Choroid plexus epithelial cell (primary cell): Measurements from ENCODE around the gene COL17A1.

ENCODE experiments used
- DNase-seq: peaks from one replicate; pipeline ENCODE4 v3.0.0-alpha.2; 2010; ENCODE audit warnings: low read depth
- H3K4me3 ChIP-seq: 2 replicates; pipeline ENCODE4 v1.5.1; 2011; ENCODE audit warnings: low read depth, mild to moderate bottlenecking, control low read depth, low read length, moderate library complexity
- CTCF ChIP-seq: conservative IDR thresholded peaks from 2 replicates; pipeline ENCODE4 v1.5.1; 2011; ENCODE audit warnings: low read depth, mild to moderate bottlenecking, control low read depth, inconsistent platforms, low read length, moderate library complexity

The COL17A1 gene

DNA sequence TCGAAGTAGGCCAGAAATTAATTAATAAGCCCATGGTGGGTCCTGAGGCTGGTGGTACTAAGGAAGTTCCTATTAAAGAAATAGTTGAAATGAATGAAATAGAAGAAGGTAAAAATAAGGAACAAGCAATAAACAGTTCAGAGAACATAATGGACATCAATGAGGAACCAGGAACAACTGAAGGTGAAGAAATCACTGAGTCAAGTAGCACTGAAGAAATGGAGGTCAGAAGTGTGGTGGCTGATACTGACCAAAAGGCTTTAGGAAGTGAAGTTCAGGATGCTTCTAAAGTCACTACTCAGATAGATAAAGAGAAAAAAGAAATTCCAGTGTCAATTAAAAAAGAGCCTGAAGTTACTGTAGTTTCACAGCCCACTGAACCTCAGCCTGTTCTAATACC, 82.8 kb downstream of the COL17A1 start:
- TF ChIP-seq CTCF: no peak
- no peak overlapping the region for H3K4me3 ChIP-seq
- no peak for DNase-seq

- TF ChIP-seq CTCF: no peak
Observed at GRCh38 chr10:103998805-103999204, 86.9 kb downstream of the COL17A1 start.

GRCh38 chr10:103995134-103995533, 90.5 kb downstream of the COL17A1 start:
- TF ChIP-seq CTCF: no peak
- DNase-seq: no peak
- H3K4me3 ChIP-seq: no peak overlapping the region

More at GRCh38 chr10:103998805-103999204, 86.9 kb downstream of the COL17A1 start:
- H3K4me3 ChIP-seq: no peak overlapping the region
- DNase-seq: no peak

- DNase-seq: no peak
- H3K4me3 ChIP-seq: no peak overlapping the region
- no peak for TF ChIP-seq CTCF
Observed at GRCh38 chr10:103991393-103992128, 94.1 kb downstream of the COL17A1 start.

- no peak overlapping the region for H3K4me3 ChIP-seq
- no peak for TF ChIP-seq CTCF
- DNase-seq: no peak
Observed at GRCh38 chr10:103990531-103990930, 95.1 kb downstream of the COL17A1 start.

- no peak for DNase-seq
- TF ChIP-seq CTCF: no peak
Observed at GRCh38 chr10:103990121-103990520, 95.6 kb downstream of the COL17A1 start.

GRCh38 chr10:103986360-103986759, 99.3 kb downstream of the COL17A1 start:
- no peak overlapping the region for H3K4me3 ChIP-seq
- no peak for TF ChIP-seq CTCF
- DNase-seq: peak; percentile 21

More at GRCh38 chr10:103990121-103990520, 95.6 kb downstream of the COL17A1 start:
- H3K4me3 ChIP-seq: no peak overlapping the region
